Lower lobe of right lung (tissue), 2 donors: ENCODE results near the gene PPARA. TPM values are rescaled to one million over a fixed set of nuclear protein-coding genes. Genes with fewer than 3 reads are reported as not detected.

Experiments
- ATAC-seq, 2 donors: fragments of 200-7000 bp; cut with Tn5 transposase; one replicate each; pipeline ENCODE4 v1.9.1; 2020 to 2022; ENCODE audit warnings: mild to moderate bottlenecking in 2 of 2, moderate library complexity in 2 of 2
- DNase-seq: peaks from one replicate; pipeline ENCODE4 v3.0.0-alpha.2; 2020
- H3K27ac ChIP-seq: fragments of 200-600 bp; one replicate; pipeline ENCODE4 v1.8.0; 2022
- H3K27me3 ChIP-seq: fragments of 200-600 bp; one replicate; pipeline ENCODE4 v1.8.0; 2022; ENCODE audit warnings: low read depth
- H3K36me3 ChIP-seq: fragments of 200-600 bp; one replicate; pipeline ENCODE4 v1.8.0; 2022; ENCODE audit warnings: mild to moderate bottlenecking
- H3K4me1 ChIP-seq: fragments of 200-600 bp; one replicate; pipeline ENCODE4 v1.8.0; 2022
- H3K4me3 ChIP-seq: fragments of 200-600 bp; one replicate; pipeline ENCODE4 v1.8.0; 2022; ENCODE audit warnings: mild to moderate bottlenecking
- H3K9me3 ChIP-seq: fragments of 200-600 bp; one replicate; pipeline ENCODE4 v1.8.0; 2022
- intact Hi-C: fragments of 100-400 bp; cut with DNase I; formaldehyde crosslinking; loops from one replicate; pipeline ENCODE4 v1.11.0; 2022
- total RNA-seq: library from RNA; stranded (reverse); fragmentation: NEBNext Ultra II Directional; extraction: Animal tissue kit (Norgen Biotek cat#: 25700); gene quantifications from one replicate; pipeline ENCODE4 v1.2.1, GENCODE V29; 2021
- TF ChIP-seq, protein P1 (sequence below): fragments of 200-600 bp; IDR thresholded peaks from one replicate; pipeline ENCODE4 v1.8.0; 2022; ENCODE audit warnings: antibody characterized with exemption, mild to moderate bottlenecking
- donor health status: DM: no; HTN: yes; CAD: no; lungs with severe emphysema.

Gene PPARA
- total RNA-seq, 1 donor from 2014 or later = 20.5 TPM

GRCh38 chr22:46145361-46145851, 4.9 kb upstream of the PPARA start:
- Histone ChIP-seq H3K27me3 (no peaks in the 10 kb centered on the region), H3K27ac (no peak overlapping the region), H3K4me3 (no peak overlapping the region), H3K36me3 (no peaks in the 10 kb centered on the region), H3K4me1 (peaks cover 13% of the 10 kb centered on the region), H3K9me3 (no peaks in the 10 kb centered on the region)
- intact Hi-C loops = no loop called here
- TF ChIP-seq, protein P1, sequence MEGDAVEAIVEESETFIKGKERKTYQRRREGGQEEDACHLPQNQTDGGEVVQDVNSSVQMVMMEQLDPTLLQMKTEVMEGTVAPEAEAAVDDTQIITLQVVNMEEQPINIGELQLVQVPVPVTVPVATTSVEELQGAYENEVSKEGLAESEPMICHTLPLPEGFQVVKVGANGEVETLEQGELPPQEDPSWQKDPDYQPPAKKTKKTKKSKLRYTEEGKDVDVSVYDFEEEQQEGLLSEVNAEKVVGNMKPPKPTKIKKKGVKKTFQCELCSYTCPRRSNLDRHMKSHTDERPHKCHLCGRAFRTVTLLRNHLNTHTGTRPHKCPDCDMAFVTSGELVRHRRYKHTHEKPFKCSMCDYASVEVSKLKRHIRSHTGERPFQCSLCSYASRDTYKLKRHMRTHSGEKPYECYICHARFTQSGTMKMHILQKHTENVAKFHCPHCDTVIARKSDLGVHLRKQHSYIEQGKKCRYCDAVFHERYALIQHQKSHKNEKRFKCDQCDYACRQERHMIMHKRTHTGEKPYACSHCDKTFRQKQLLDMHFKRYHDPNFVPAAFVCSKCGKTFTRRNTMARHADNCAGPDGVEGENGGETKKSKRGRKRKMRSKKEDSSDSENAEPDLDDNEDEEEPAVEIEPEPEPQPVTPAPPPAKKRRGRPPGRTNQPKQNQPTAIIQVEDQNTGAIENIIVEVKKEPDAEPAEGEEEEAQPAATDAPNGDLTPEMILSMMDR = no peak
- ATAC-seq (no peak), DNase-seq (no peak)

DNA sequence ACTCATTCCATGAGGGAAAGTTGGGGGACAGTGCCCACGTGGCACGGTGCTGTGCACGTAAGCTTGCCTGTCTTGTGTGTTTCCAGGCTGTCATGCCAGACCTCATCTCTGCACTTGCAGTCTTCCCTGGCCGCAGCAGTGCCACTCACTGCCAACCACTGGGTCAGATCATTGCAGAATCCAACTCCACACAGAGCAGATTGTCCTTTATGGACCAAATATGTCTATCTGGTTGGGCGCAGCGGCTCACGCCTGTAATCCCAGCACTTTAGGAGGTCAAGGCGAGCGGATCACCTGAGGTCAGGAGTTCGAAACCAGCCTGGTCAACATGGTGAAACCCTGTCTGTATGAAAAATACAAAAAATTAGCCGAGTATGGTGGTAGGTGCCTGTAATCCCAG, 4.4 kb upstream of the PPARA start:
- no peaks in the 10 kb centered on the region for H3K9me3 ChIP-seq
- TF ChIP-seq, protein P1 = no peak
- no peak overlapping the region for H3K4me3 ChIP-seq
- H3K36me3 ChIP-seq = no peaks in the 10 kb centered on the region
- H3K27ac ChIP-seq = no peak overlapping the region
- H3K4me1 ChIP-seq = peaks cover 13% of the 10 kb centered on the region
- intact Hi-C loops = no loop called here
- DNase-seq (no peak), ATAC-seq (no peak)
- H3K27me3 ChIP-seq = no peaks in the 10 kb centered on the region

DNA sequence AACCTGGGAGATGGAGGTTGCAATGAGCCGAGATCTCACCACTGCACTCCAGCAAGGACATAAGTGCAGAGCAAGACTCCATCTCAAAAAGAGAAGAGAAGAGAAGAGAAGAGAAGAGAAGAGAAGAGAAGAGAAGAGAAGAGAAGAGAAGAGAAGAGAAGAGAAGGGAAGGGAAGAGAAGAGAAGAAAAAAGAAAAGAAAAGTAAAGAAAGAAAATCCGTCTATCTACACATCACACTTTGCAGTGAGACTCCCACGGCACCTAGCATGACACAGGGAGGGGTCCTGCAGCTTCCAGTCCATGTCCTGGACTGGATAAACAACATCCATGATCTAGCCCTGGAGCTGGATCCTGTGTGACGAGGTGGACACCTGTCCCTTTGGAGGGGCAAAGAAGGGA, 4.0 kb upstream of the PPARA start:
- intact Hi-C loops = no loop called here
- H3K4me1 ChIP-seq = peaks cover 13% of the 10 kb centered on the region
- no peak for ATAC-seq
- no peaks in the 10 kb centered on the region for H3K27me3 ChIP-seq
- H3K9me3 ChIP-seq = no peaks in the 10 kb centered on the region
- H3K36me3 ChIP-seq = no peaks in the 10 kb centered on the region
- TF ChIP-seq, protein P1 = no peak
- no peak for DNase-seq
- no peak overlapping the region for H3K27ac ChIP-seq
- H3K4me3 ChIP-seq = no peak overlapping the region

- no peaks in the 10 kb centered on the region for H3K9me3 ChIP-seq
- no peak for DNase-seq
Measured at GRCh38 chr22:46147061-46147460, 3.3 kb upstream of the PPARA start.

DNA sequence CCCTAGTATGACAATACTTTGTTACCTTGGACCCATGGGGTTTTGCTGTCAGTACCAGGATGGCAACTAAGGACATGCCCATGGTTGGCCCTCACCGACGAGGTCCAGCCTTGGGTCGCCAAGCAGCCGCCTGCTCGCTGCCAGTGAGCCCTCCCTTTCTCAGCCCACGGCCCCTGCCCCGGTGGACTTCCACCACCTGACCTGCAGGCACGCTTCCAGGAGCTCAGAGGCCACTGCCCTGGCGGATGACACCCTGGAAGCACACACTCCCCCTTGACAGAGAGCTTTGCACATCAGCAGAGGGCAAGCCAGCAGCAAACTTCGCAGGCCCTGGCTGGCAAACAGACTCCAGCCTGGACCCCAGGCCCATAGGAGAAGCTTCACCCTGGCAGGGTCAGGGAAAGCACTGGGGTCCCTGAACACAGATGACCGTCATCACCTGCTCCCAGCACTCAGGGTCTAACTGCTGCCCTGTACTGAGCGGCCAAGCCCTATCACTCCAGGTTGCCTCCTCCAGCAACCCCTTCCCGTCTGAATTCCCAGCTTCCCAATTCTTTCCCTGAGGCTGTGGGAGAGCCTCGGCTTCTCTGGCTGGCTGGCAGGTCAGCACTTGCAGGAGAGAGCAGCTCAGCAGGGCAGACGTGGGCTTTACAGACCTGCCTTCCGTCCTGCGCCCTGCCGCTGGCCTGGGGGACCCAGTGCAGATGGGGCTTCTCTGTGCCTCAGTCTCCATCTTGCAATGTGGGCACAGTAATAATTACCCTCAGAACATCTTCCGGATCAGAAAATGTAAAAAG, 2.7 kb upstream of the PPARA start:
- Histone ChIP-seq H3K9me3 (no peaks in the 10 kb centered on the region), H3K4me1 (peaks cover 26% of the 10 kb centered on the region), H3K4me3 (no peak overlapping the region), H3K27ac (no peak overlapping the region), H3K27me3 (no peaks in the 10 kb centered on the region), H3K36me3 (peaks cover under 1% of the 10 kb centered on the region)
- no peak for DNase-seq
- intact Hi-C loops = no loop called here
- TF ChIP-seq, protein P1 = no peak
- ATAC-seq = no peak

More at GRCh38 chr22:46147061-46147460, 3.3 kb upstream of the PPARA start:
- ATAC-seq = no peak
- H3K36me3 ChIP-seq = no peaks in the 10 kb centered on the region
- TF ChIP-seq, protein P1 = no peak
- intact Hi-C loops = no loop called here
- H3K27me3 ChIP-seq = no peaks in the 10 kb centered on the region
- H3K4me1 ChIP-seq = peaks cover 20% of the 10 kb centered on the region
- H3K27ac ChIP-seq = no peak overlapping the region
- H3K4me3 ChIP-seq = no peak overlapping the region
